Liver (tissue), 9 donors: ENCODE measurements around the gene EML2. TPM values are rescaled to one million over a fixed set of nuclear protein-coding genes. Genes with fewer than 3 reads are reported as not detected.

Experiments used
- DNase-seq: peaks from one replicate; pipeline ENCODE4 v3.0.0-alpha.2; 2017; ENCODE audit warnings: low spot score
- H3K27ac ChIP-seq, 2 donors: one replicate each; pipeline ENCODE4 v1.7.0; 2013; ENCODE audit warnings: inconsistent platforms in 2 of 2, low read length in 2 of 2, control low read depth in 1 of 2, low read depth in 1 of 2, mild to moderate bottlenecking in 1 of 2
- H3K27me3 ChIP-seq, 4 donors: one replicate each; pipeline versions ENCODE4 v1.6.1 to v1.7.0; 2013; ENCODE audit warnings: low read length in 3 of 4, inconsistent platforms in 1 of 4, mild to moderate bottlenecking in 1 of 4, moderate library complexity in 1 of 4; ENCODE audit not compliant: control insufficient read depth in 4 of 4, insufficient read depth in 4 of 4
- H3K36me3 ChIP-seq, 4 donors: one replicate each; pipeline versions ENCODE4 v1.6.1 to v1.7.0; 2013; ENCODE audit warnings: low read length in 3 of 4, mild to moderate bottlenecking in 3 of 4, low read depth in 1 of 4, moderate library complexity in 1 of 4; ENCODE audit not compliant: control insufficient read depth in 4 of 4, insufficient read depth in 3 of 4
- H3K4me1 ChIP-seq, 4 donors: one replicate each; pipeline versions ENCODE4 v1.6.1 to v1.7.0; 2013; ENCODE audit warnings: low read length in 3 of 4, mild to moderate bottlenecking in 3 of 4, moderate library complexity in 1 of 4; ENCODE audit not compliant: control insufficient read depth in 4 of 4, insufficient read depth in 4 of 4
- H3K4me3 ChIP-seq, 3 donors: one replicate each; pipeline versions ENCODE4 v1.6.1 to v1.7.0; 2013; ENCODE audit warnings: low read length in 3 of 3, control low read depth in 1 of 3, low read depth in 1 of 3, mild to moderate bottlenecking in 1 of 3
- H3K9ac ChIP-seq, 2 donors: one replicate each; pipeline ENCODE4 v1.7.0; 2013; ENCODE audit warnings: low read length in 2 of 2, mild to moderate bottlenecking in 2 of 2, moderate library complexity in 2 of 2, control low read depth in 1 of 2, low read depth in 1 of 2
- H3K9me3 ChIP-seq, 4 donors: one replicate each; pipeline versions ENCODE4 v1.6.1 to v1.7.0; 2013; ENCODE audit warnings: low read length in 3 of 4; ENCODE audit not compliant: control insufficient read depth in 4 of 4
- EGR1 ChIP-seq, 2 donors: IDR thresholded peaks; 2 replicates each; pipeline ENCODE4 v1.6.1; 2016 to 2018; ENCODE audit warnings: antibody characterized with exemption in 2 of 2, low read depth in 2 of 2
- FOXA1 ChIP-seq: IDR thresholded peaks from 2 replicates; pipeline ENCODE4 v1.6.1; 2016; ENCODE audit warnings: antibody characterized with exemption
- FOXA2 ChIP-seq: IDR thresholded peaks from 2 replicates; pipeline ENCODE4 v1.6.1; 2016; ENCODE audit warnings: antibody characterized with exemption
- GABPA ChIP-seq, 2 donors: IDR thresholded peaks in 1 of 2; conservative IDR thresholded peaks in 1 of 2; 2 replicates each; pipeline ENCODE4 v1.6.1; 2016; ENCODE audit warnings: antibody characterized with exemption in 2 of 2, mild to moderate bottlenecking in 1 of 2, moderate library complexity in 1 of 2
- HNF4A ChIP-seq, 2 donors: conservative IDR thresholded peaks; 2 replicates each; pipeline ENCODE4 v1.6.1; 2016; ENCODE audit warnings: antibody characterized with exemption in 2 of 2, mild to moderate bottlenecking in 2 of 2
- HNF4G ChIP-seq: IDR thresholded peaks from 2 replicates; pipeline ENCODE4 v1.6.1; 2016; ENCODE audit warnings: antibody characterized with exemption
- JUND ChIP-seq, 2 donors: IDR thresholded peaks; 2 replicates each; pipeline ENCODE4 v1.6.1; 2016; ENCODE audit warnings: antibody characterized with exemption in 2 of 2
- NR2F2 ChIP-seq: IDR thresholded peaks from 2 replicates; pipeline ENCODE4 v1.6.1; 2016; ENCODE audit warnings: antibody characterized with exemption
- RAD21 ChIP-seq, 2 donors: IDR thresholded peaks; 2 replicates each; pipeline ENCODE4 v1.6.1; 2016; ENCODE audit warnings: antibody characterized with exemption in 2 of 2, mild to moderate bottlenecking in 2 of 2
- RXRA ChIP-seq, 2 donors: IDR thresholded peaks; 2 replicates each; pipeline ENCODE4 v1.6.1; 2017 to 2018; ENCODE audit warnings: antibody characterized with exemption in 2 of 2, mild to moderate bottlenecking in 1 of 2
- SP1 ChIP-seq: IDR thresholded peaks from 2 replicates; pipeline ENCODE4 v1.6.1; 2018; ENCODE audit warnings: antibody characterized with exemption, mild to moderate bottlenecking
- TAF1 ChIP-seq: conservative IDR thresholded peaks from 2 replicates; pipeline ENCODE4 v1.6.1; 2016; ENCODE audit warnings: antibody characterized with exemption, mild to moderate bottlenecking
- YY1 ChIP-seq: IDR thresholded peaks from 2 replicates; pipeline ENCODE4 v1.6.1; 2016; ENCODE audit warnings: antibody characterized with exemption, mild to moderate bottlenecking
- WGBS: extraction: QIAGEN DNeasy Blood & Tissue Kit; methylation state at CpG from one replicate; pipeline ENCODE4 v1.1.7; 2013; 5-methylcytosine and 5-hydroxymethylcytosine counted together
- polyA plus RNA-seq, 2 donors: library from polyadenylated mRNA; stranded (reverse) in 1 of 2; unstranded in 1 of 2; fragments of 200-250 nt in 1 of 2; fragments of >200 nt in 1 of 2; fragmentation: Nextera tagmentation in 1 of 2; extraction: Ambion mirVana in 1 of 2; gene quantifications; one replicate each; pipeline versions ENCODE4 v1.2.1 to v1.2.3, GENCODE V29; 2013 to 2015
- total RNA-seq, 2 donors: library from RNA; depleted of rRNA; stranded (reverse); fragments of >200 nt; gene quantifications; one replicate each; pipeline ENCODE4 v1.2.3, GENCODE V29; 2014
- TF ChIP-seq, protein P1 (sequence below): IDR thresholded peaks from 2 replicates; pipeline ENCODE4 v1.6.1; 2016; ENCODE audit warnings: antibody characterized with exemption, mild to moderate bottlenecking
- TF ChIP-seq, protein P2 (sequence below): IDR thresholded peaks from 2 replicates; pipeline ENCODE4 v1.6.1; 2016; ENCODE audit warnings: antibody characterized with exemption
- TF ChIP-seq, protein P3 (sequence below): IDR thresholded peaks from 2 replicates; pipeline ENCODE4 v1.6.1; 2016; ENCODE audit warnings: antibody characterized with exemption
- TF ChIP-seq, protein P4 (sequence below): IDR thresholded peaks from 2 replicates; pipeline ENCODE4 v1.6.1; 2016; ENCODE audit warnings: antibody characterized with exemption
- TF ChIP-seq, protein P5 (sequence below): fragments of 150-350 bp; IDR thresholded peaks from 2 replicates; pipeline ENCODE4 v1.5.1; 2017; ENCODE audit warnings: improper control_type of control experiment, low read depth, low read length; ENCODE audit not compliant: missing input control
- donor health status: healthy.
- donor health status: healthy.
- donor health status: healthy.
- donor health status: healthy.
- donor health status: healthy.

Gene EML2
- total and polyA plus RNA-seq, 4 donors = 1.1 to 10.4 (median 9.0) TPM

DNA sequence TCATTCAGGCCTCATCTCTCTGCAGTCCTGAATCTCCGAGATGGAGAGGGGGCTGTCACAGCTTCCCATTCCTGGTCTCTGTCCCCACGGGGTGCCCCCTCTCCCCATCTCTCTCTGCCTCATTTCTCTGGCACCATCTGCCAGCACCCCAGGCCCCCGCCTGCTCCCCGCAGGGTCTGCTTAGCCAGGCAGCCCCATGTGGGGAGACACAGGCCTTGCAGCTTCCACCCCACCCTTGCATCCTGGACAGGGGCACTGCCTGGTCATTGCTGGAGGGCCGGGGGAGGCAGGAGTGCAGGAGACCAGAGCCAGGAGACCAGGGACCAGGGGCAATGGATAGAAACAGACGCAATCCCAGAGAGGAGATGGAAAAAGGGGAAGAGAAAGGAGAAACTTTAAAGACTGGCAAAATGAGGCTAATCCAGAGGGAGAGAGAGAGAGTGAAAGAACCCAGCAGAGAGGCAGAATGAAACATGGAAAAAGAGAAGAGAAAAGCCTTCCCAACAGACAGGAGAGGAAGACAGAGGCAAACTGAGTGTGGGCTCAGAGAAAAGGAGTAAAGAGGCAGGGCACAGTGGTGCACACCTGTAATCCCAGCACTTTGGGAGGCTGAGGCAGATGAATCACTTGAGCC lies 20.0 kb upstream of the EML2 start:
- DNase-seq = no peak
- 72% methylated on average over 6 of the region's 6 CpGs for WGBS
- TF ChIP-seq EGR1 (IDR thresholded peaks at IDR 0.05; ENCODE audit: low read depth in 2 of 2) (no peak), HNF4G (no peak), JUND (IDR thresholded peaks at IDR 0.05) (no peak), HNF4A (conservative IDR thresholded peaks at IDR 0.05) (no peak), YY1 (no peak), GABPA (IDR thresholded peaks at IDR 0.05 in 1 of 2, conservative IDR thresholded peaks at IDR 0.05 in 1 of 2) (no peak), FOXA2 (no peak), TAF1 (no peak), NR2F2 (no peak)
- TF ChIP-seq, protein P1, sequence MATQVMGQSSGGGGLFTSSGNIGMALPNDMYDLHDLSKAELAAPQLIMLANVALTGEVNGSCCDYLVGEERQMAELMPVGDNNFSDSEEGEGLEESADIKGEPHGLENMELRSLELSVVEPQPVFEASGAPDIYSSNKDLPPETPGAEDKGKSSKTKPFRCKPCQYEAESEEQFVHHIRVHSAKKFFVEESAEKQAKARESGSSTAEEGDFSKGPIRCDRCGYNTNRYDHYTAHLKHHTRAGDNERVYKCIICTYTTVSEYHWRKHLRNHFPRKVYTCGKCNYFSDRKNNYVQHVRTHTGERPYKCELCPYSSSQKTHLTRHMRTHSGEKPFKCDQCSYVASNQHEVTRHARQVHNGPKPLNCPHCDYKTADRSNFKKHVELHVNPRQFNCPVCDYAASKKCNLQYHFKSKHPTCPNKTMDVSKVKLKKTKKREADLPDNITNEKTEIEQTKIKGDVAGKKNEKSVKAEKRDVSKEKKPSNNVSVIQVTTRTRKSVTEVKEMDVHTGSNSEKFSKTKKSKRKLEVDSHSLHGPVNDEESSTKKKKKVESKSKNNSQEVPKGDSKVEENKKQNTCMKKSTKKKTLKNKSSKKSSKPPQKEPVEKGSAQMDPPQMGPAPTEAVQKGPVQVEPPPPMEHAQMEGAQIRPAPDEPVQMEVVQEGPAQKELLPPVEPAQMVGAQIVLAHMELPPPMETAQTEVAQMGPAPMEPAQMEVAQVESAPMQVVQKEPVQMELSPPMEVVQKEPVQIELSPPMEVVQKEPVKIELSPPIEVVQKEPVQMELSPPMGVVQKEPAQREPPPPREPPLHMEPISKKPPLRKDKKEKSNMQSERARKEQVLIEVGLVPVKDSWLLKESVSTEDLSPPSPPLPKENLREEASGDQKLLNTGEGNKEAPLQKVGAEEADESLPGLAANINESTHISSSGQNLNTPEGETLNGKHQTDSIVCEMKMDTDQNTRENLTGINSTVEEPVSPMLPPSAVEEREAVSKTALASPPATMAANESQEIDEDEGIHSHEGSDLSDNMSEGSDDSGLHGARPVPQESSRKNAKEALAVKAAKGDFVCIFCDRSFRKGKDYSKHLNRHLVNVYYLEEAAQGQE = no peak
- TF ChIP-seq, protein P2, sequence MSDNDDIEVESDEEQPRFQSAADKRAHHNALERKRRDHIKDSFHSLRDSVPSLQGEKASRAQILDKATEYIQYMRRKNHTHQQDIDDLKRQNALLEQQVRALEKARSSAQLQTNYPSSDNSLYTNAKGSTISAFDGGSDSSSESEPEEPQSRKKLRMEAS = no peak

DNA sequence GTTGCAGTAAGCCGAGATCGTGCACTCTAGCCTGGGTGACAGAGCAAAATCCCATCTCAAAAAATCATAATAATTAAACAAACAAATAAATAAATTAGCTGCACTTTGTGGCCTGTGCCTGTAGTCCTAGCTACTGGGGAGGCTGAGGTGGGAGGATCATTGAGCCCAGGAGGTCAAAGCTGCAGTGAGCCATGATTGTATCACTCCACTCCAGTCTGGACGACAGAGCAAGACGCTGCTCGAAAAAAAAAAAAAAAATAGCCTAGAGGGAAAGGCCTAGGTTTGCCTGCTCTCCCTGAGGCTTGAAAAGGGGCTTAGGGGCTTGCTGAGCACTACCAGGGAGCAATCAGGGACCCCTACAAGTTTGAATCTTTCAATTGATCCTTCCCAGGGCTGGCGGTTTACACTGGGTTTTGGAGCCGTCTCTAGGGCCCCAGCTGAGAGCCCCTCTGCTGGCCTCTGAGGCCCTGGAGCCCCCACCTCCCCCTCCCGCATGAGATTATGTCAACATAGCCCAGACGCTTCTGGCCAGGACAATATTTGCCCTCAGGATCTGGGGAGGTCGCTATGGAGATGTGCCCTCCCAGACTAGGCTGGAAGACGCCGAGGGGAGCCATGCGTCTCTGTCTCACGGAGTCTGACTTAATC lies 18.4 kb upstream of the EML2 start:
- Histone ChIP-seq H3K27me3 (no peaks in the 10 kb centered on the region), H3K4me3 (no peak overlapping the region), H3K9me3 (no peaks in the 10 kb centered on the region), H3K27ac (no peak overlapping the region), H3K9ac (no peak overlapping the region), H3K4me1 (no peaks in the 10 kb centered on the region), H3K36me3 (no peaks in the 10 kb centered on the region)
- no peak for DNase-seq
- TF ChIP-seq RAD21 (IDR thresholded peaks at IDR 0.05) = no peak
- TF ChIP-seq JUND (IDR thresholded peaks at IDR 0.05) = no peak
- TF ChIP-seq, protein P1 = no peak
- TF ChIP-seq FOXA2 = no peak
- no peak for TF ChIP-seq FOXA1
- no peak for TF ChIP-seq NR2F2
- no peak for TF ChIP-seq SP1
- TF ChIP-seq HNF4G = no peak
- TF ChIP-seq, protein P3, sequence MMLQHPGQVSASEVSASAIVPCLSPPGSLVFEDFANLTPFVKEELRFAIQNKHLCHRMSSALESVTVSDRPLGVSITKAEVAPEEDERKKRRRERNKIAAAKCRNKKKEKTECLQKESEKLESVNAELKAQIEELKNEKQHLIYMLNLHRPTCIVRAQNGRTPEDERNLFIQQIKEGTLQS = no peak
- no peak for TF ChIP-seq TAF1
- TF ChIP-seq YY1 = no peak
- TF ChIP-seq, protein P2 = no peak
- TF ChIP-seq RXRA (IDR thresholded peaks at IDR 0.05) = no peak
- no peak for TF ChIP-seq EGR1 (IDR thresholded peaks at IDR 0.05; ENCODE audit: low read depth in 2 of 2)
- TF ChIP-seq HNF4A (conservative IDR thresholded peaks at IDR 0.05) = no peak
- TF ChIP-seq, protein P4, sequence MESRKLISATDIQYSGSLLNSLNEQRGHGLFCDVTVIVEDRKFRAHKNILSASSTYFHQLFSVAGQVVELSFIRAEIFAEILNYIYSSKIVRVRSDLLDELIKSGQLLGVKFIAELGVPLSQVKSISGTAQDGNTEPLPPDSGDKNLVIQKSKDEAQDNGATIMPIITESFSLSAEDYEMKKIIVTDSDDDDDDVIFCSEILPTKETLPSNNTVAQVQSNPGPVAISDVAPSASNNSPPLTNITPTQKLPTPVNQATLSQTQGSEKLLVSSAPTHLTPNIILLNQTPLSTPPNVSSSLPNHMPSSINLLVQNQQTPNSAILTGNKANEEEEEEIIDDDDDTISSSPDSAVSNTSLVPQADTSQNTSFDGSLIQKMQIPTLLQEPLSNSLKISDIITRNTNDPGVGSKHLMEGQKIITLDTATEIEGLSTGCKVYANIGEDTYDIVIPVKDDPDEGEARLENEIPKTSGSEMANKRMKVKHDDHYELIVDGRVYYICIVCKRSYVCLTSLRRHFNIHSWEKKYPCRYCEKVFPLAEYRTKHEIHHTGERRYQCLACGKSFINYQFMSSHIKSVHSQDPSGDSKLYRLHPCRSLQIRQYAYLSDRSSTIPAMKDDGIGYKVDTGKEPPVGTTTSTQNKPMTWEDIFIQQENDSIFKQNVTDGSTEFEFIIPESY = no peak
- TF ChIP-seq, protein P5, sequence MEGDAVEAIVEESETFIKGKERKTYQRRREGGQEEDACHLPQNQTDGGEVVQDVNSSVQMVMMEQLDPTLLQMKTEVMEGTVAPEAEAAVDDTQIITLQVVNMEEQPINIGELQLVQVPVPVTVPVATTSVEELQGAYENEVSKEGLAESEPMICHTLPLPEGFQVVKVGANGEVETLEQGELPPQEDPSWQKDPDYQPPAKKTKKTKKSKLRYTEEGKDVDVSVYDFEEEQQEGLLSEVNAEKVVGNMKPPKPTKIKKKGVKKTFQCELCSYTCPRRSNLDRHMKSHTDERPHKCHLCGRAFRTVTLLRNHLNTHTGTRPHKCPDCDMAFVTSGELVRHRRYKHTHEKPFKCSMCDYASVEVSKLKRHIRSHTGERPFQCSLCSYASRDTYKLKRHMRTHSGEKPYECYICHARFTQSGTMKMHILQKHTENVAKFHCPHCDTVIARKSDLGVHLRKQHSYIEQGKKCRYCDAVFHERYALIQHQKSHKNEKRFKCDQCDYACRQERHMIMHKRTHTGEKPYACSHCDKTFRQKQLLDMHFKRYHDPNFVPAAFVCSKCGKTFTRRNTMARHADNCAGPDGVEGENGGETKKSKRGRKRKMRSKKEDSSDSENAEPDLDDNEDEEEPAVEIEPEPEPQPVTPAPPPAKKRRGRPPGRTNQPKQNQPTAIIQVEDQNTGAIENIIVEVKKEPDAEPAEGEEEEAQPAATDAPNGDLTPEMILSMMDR = no peak
- TF ChIP-seq GABPA (IDR thresholded peaks at IDR 0.05 in 1 of 2, conservative IDR thresholded peaks at IDR 0.05 in 1 of 2) = no peak
- WGBS = 37% methylated on average over 14 of the region's 14 CpGs

More for the DNA sequence above, 20.0 kb upstream of the EML2 start:
- no peaks in the 10 kb centered on the region for H3K27me3 ChIP-seq
- no peaks in the 10 kb centered on the region for H3K9me3 ChIP-seq
- no peak overlapping the region for H3K9ac ChIP-seq
- H3K4me3 ChIP-seq = no peak overlapping the region
- no peaks in the 10 kb centered on the region for H3K4me1 ChIP-seq
- H3K27ac ChIP-seq = no peak overlapping the region
- no peaks in the 10 kb centered on the region for H3K36me3 ChIP-seq
